Osteoblast (primary cell): ENCODE measurements around the gene GOLGB1. TPM values are rescaled to one million over a fixed set of nuclear protein-coding genes. Genes with fewer than 3 reads are reported as not detected.
A peak's percentile ranks its signal among the peaks of the same experiment; 100 is the strongest.

Source experiments
- DNase-seq: peaks from one replicate; pipeline ENCODE4 v3.0.0; 2011; ENCODE audit warnings: low spot score, mixed read lengths; ENCODE audit not compliant: insufficient read length; ENCODE audit errors: missing footprints
- H2AFZ ChIP-seq: 2 replicates; pipeline ENCODE4 v1.6.0; 2011; ENCODE audit warnings: mild to moderate bottlenecking, low read length
- H3K27ac ChIP-seq: 2 replicates; pipeline ENCODE4 v1.5.1; 2011; ENCODE audit warnings: mild to moderate bottlenecking, low read depth, low read length, moderate library complexity
- H3K27me3 ChIP-seq: 2 replicates; pipeline ENCODE4 v1.6.0; 2012; ENCODE audit warnings: mild to moderate bottlenecking, control low read depth, inconsistent platforms, low read length, moderate library complexity; ENCODE audit not compliant: insufficient read depth
- H3K36me3 ChIP-seq: 2 replicates; pipeline ENCODE4 v1.5.1; 2011; ENCODE audit warnings: mild to moderate bottlenecking, low read length, control low read depth, moderate library complexity; ENCODE audit not compliant: insufficient read depth
- H3K4me1 ChIP-seq: 2 replicates; pipeline ENCODE4 v1.5.1; 2011; ENCODE audit warnings: mild to moderate bottlenecking, low read length, control low read depth, moderate library complexity; ENCODE audit not compliant: insufficient read depth
- H3K4me2 ChIP-seq: 2 replicates; pipeline ENCODE4 v1.6.0; 2011; ENCODE audit warnings: mild to moderate bottlenecking, low read length; ENCODE audit not compliant: insufficient read depth
- H3K4me3 ChIP-seq: fragments of 200-600 bp; sonication (generic); 3 replicates; pipeline ENCODE4 v1.5.1; 2012; ENCODE audit warnings: mild to moderate bottlenecking, low read length, inconsistent platforms; ENCODE audit not compliant: insufficient read depth
- H3K79me2 ChIP-seq: 2 replicates; pipeline ENCODE4 v1.6.0; 2012; ENCODE audit warnings: mild to moderate bottlenecking, low read length, control low read depth, inconsistent platforms; ENCODE audit not compliant: insufficient read depth
- H3K9me3 ChIP-seq: 2 replicates; pipeline ENCODE4 v1.5.1; 2011; ENCODE audit warnings: low read depth, low read length, control low read depth
- H4K20me1 ChIP-seq: 2 replicates; pipeline ENCODE4 v1.6.0; 2012; ENCODE audit warnings: mild to moderate bottlenecking, low read length, control low read depth; ENCODE audit not compliant: insufficient read depth
- total RNA-seq: library from RNA; depleted of rRNA; stranded (reverse); fragments of >200 nt; gene quantifications from 2 replicates; pipeline ENCODE4 v1.2.3, GENCODE V29; 2012
- TF ChIP-seq, protein P1 (sequence below): IDR thresholded peaks from 2 replicates; pipeline ENCODE4 v1.5.1; 2011; ENCODE audit warnings: mild to moderate bottlenecking, low read depth, low read length, moderate library complexity; ENCODE audit errors: extremely low read depth

GOLGB1 gene
- total RNA-seq, 1 donor = 70.6 TPM

DNA sequence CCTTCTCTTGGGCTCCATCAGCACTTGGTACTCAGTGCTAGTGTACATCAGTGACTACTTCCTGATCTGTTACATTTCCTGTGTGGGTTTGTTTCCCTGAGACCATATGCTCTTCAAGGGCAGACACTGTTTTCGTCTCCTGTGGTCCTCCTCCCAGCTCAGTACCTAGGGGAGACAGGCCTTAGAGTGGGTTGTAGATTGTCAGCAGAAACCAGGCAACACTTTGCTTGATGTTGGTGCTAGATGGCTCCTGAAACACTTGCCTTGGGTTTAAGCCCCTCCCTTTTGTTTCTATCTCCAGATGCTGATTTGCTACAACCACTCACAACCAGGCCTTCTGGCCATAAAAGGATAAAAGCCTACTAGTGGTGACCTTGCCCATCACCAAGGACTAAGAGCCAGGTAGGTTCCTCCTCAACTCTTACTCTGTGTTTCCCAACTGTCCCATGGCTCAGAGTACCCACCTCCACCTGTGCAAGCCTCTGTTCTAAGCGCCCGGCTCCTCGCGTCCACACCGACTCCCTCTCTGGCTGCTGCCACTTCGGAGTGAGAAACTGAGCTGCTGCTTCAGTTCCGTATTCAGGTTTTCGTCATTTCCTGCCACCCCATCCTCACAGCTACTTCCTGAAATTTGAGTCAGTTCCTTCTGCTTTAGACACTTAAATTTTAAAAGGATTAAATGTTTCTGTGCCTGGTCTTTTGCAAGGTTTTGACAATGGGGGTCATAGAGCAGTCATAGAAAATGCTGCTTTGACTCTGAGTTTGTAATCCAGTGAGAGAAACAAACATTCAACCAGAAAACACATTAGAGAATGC, 89.0 kb downstream of the GOLGB1 start, which contains the start of gene HCLS1:
Gene HCLS1, minus strand, starts transcription at position 548 of the 816 bp plus-strand sequence. CDS start 2,556 bp downstream, outside the sequence.
- Histone ChIP-seq H4K20me1 (no peaks in the 10 kb centered on the region), H3K4me1 (no peaks in the 10 kb centered on the region), H3K79me2 (no peaks in the 10 kb centered on the region), H3K4me2 (peak within 1 kb of the TSS; percentile 44), H3K4me3 (peak within 1 kb of the TSS; percentile 41), H3K9me3 (no peaks in the 10 kb centered on the region), H3K27me3 (no peaks in the 10 kb centered on the region), H3K27ac (no peak within 1 kb of the TSS), H2AFZ (peak within 1 kb of the TSS; percentile 31), H3K36me3 (peaks cover 28% of the 10 kb centered on the region)
- DNase-seq = no peak
- TF ChIP-seq, protein P1, sequence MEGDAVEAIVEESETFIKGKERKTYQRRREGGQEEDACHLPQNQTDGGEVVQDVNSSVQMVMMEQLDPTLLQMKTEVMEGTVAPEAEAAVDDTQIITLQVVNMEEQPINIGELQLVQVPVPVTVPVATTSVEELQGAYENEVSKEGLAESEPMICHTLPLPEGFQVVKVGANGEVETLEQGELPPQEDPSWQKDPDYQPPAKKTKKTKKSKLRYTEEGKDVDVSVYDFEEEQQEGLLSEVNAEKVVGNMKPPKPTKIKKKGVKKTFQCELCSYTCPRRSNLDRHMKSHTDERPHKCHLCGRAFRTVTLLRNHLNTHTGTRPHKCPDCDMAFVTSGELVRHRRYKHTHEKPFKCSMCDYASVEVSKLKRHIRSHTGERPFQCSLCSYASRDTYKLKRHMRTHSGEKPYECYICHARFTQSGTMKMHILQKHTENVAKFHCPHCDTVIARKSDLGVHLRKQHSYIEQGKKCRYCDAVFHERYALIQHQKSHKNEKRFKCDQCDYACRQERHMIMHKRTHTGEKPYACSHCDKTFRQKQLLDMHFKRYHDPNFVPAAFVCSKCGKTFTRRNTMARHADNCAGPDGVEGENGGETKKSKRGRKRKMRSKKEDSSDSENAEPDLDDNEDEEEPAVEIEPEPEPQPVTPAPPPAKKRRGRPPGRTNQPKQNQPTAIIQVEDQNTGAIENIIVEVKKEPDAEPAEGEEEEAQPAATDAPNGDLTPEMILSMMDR = no peak

GRCh38 chr3:121659586-121659985, 90.0 kb downstream of the GOLGB1 start:
- peaks cover 18% of the 10 kb centered on the region for H3K36me3 ChIP-seq
- no peak overlapping the region for H3K27ac ChIP-seq
- no peaks in the 10 kb centered on the region for H3K27me3 ChIP-seq
- no peaks in the 10 kb centered on the region for H3K79me2 ChIP-seq
- H3K9me3 ChIP-seq = no peaks in the 10 kb centered on the region
- TF ChIP-seq, protein P1 = no peak
- H3K4me3 ChIP-seq = no peak overlapping the region
- H2AFZ ChIP-seq = no peak overlapping the region
- H3K4me2 ChIP-seq = peak overlapping the region; percentile 44
- DNase-seq = no peak
- H4K20me1 ChIP-seq = no peaks in the 10 kb centered on the region
- H3K4me1 ChIP-seq = no peaks in the 10 kb centered on the region

DNA sequence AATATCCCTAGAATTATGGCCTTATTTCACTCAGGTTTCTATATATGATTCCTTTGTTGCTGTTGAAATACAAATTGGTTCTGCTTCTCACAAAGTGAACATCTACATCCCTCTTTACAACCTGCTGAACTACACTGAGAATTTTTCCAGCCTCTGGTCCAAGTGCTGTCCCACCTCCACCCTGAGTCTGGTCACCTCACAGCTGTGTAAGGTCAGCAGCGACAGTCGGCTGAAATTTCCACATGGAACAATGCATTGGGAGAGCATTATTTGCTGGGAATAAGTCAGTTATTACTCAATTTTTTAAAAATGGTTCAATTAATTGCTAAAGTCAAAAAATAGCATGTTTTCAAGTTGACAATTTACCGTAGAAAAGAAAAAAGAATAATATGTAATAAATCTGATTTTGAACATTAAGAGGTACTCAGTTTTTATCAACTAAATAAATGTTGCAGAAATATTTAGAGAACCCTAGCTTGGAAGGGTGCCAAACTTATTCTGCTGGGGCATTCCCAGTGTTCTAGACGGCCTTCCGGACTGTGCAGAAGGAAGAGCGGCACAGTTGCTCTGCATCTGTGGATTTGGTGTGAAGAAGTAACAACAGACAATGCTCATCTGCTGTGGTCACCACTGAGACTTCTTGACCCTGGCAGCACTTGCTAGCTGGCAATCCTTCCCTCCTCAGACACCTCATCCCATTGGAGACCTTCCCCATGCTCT, 90.7 kb downstream of the GOLGB1 start:
- H3K27me3 ChIP-seq = no peaks in the 10 kb centered on the region
- no peak overlapping the region for H3K4me2 ChIP-seq
- no peaks in the 10 kb centered on the region for H3K79me2 ChIP-seq
- H3K36me3 ChIP-seq = peaks cover 11% of the 10 kb centered on the region
- DNase-seq = no peak
- TF ChIP-seq, protein P1 = no peak
- H3K4me3 ChIP-seq = no peak overlapping the region
- H3K9me3 ChIP-seq = no peaks in the 10 kb centered on the region
- H2AFZ ChIP-seq = no peak overlapping the region
- H4K20me1 ChIP-seq = no peaks in the 10 kb centered on the region
- no peaks in the 10 kb centered on the region for H3K4me1 ChIP-seq
- no peak overlapping the region for H3K27ac ChIP-seq
